ENCODE results near the gene CHTOP. TPM values are rescaled to one million over a fixed set of nuclear protein-coding genes. Genes with fewer than 3 reads are reported as not detected.

Gene CHTOP
- polyA plus RNA-seq, 1 of the 3 experiments (the other 2 are of a cell fraction), result 84.9 TPM

GRCh38 chr1:153623101-153623500 lies 10.8 kb upstream of the CHTOP start:
- Histone ChIP-seq H3K9ac (no peak overlapping the region), H3F3A (replicated peaks; ENCODE audit: insufficient read depth) (peaks cover 8% of the 10 kb centered on the region), H4K20me1 (ENCODE audit: insufficient read depth) (no peaks in the 10 kb centered on the region), H3K27ac (ENCODE audit: low read depth in 2 of 2, low read length in 1 of 2) (no peak overlapping the region), H3K36me3 (replicated peaks in 1 of 2; ENCODE audit: control insufficient read depth in 1 of 2, insufficient read depth in 2 of 2, low read length in 1 of 2) (no peaks in the 10 kb centered on the region), H3K9me3 (no peaks in the 10 kb centered on the region), H3K4me2 (no peak overlapping the region), H3K79me2 (ENCODE audit: insufficient read depth) (no peaks in the 10 kb centered on the region), H2AFZ (ENCODE audit: low read depth) (no peak overlapping the region), H3K9me2 (no peaks in the 10 kb centered on the region), H3K4me3 (ENCODE audit: low read depth in 2 of 2, low read length in 1 of 2) (no peak overlapping the region), H3K4me1 (ENCODE audit: control insufficient read depth in 1 of 2, insufficient read depth in 2 of 2, low read depth in 1 of 2, low read length in 1 of 2) (peaks cover 10 to 11% of the 10 kb centered on the region in 2 experiments; a peak in 2 of 4 replicates), H3K27me3 (ENCODE audit: insufficient read depth) (no peaks in the 10 kb centered on the region)
- 87% methylated on average over 7 of the region's 7 CpGs for WGBS (ENCODE audit: low lambda C conversion rate)
- no peak for DNase-seq
- TF ChIP-seq TEAD4 (IDR thresholded peaks at IDR 0.05; ENCODE audit: borderline replicate concordance, insufficient read depth) (no peak), PBX3 (IDR thresholded peaks at IDR 0.05) (no peak), NFIC (IDR thresholded peaks at IDR 0.05; ENCODE audit: borderline replicate concordance) (no peak), CHD2 (IDR thresholded peaks at IDR 0.05; ENCODE audit: low read length, partially characterized antibody) (no peak), JUND (IDR thresholded peaks at IDR 0.05) (no peak), MEF2A (IDR thresholded peaks at IDR 0.05; ENCODE audit: borderline replicate concordance, low read depth) (no peak), ZBTB33 (IDR thresholded peaks at IDR 0.05; ENCODE audit: borderline replicate concordance, low read depth) (no peak), GABPA (IDR thresholded peaks at IDR 0.05; ENCODE audit: low read depth) (no peak), CTCF (IDR thresholded peaks at IDR 0.05) (no peak), RAD21 (IDR thresholded peaks at IDR 0.05; ENCODE audit: low read length) (no peak), RXRA (IDR thresholded peaks at IDR 0.05; ENCODE audit: borderline replicate concordance, low read depth) (no peak), USF1 (IDR thresholded peaks at IDR 0.05; ENCODE audit: borderline replicate concordance, low read depth) (no peak), NRF1 (IDR thresholded peaks at IDR 0.05; ENCODE audit: low read depth, low read length) (no peak), YY1 (IDR thresholded peaks at IDR 0.05; ENCODE audit: low read depth) (no peak)
- POLR2A ChIA-PET, result interaction anchor here (0.6 kb wide), 2 partner anchors 14 to 33 kb away, joined by 3 read pairs; no protein-coding TSS in a partner anchor
- CTCF ChIA-PET, result interaction anchor here (1.1 to 2.0 kb wide), 6 partner anchors 11 to 271 kb away, joined by 3 to 6 read pairs (median 4); partner anchors contain the start of gene CHTOP
